GM12892 (cell line): ENCODE results near the gene FGFRL1.

Experiments used
- POLR2A ChIP-seq: IDR thresholded peaks from 2 replicates; pipeline ENCODE4 v1.6.1; 2011; ENCODE audit warnings: low read depth, low read length, control low read depth
- POLR2AphosphoS5 ChIP-seq: IDR thresholded peaks from 2 replicates; pipeline ENCODE4 v1.6.1; 2011; ENCODE audit warnings: low read depth, low read length, control low read depth

DNA sequence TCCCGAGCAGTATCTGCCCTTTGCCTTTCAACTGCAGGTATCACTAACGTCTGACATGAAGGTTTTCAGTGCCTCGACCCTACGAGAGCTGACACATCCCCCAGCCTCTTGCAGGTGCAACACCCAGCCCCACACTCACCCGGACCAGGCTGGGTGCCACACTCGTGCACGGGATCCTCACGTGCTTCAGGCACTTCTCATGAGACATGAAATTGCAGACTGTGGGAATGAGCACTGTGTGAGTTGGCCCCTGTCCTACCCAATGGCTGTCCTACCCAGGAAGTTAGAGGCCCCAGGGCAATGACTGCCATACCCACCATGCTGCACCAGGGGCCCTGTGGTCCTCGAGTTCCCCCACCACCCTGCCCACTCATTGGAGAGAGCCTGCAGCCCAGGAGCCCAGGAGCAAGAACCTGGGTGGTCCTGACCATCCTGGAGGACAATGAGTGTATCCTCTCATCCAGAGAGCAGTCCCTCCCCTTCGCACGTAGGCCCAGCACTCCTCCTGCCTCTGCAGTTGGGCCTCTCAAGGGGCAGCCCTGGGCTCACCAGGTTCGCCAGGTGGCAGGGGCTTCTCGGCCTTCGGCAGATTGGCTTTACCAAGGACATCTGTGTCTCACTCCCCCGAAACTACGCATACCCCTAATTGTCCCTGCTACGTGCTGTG, 40.4 kb upstream of the FGFRL1 start:
- no peak for TF ChIP-seq POLR2AphosphoS5
- TF ChIP-seq POLR2A = no peak
